Testis (tissue), 3 donors: ENCODE data around the gene IL16. TPM values are rescaled to one million over a fixed set of nuclear protein-coding genes. Genes with fewer than 3 reads are reported as not detected.

ENCODE experiments used
- DNase-seq: peaks from one replicate; pipeline ENCODE4 v3.0.0-alpha.2; 2019
- H3K27ac ChIP-seq, 2 donors: fragments of 200-600 bp; sonication (generic); one replicate each; pipeline ENCODE4 v1.5.1; 2019
- H3K27me3 ChIP-seq: fragments of 200-600 bp; sonication (generic); one replicate; pipeline ENCODE4 v1.5.1; 2019
- H3K36me3 ChIP-seq: fragments of 200-600 bp; sonication (generic); one replicate; pipeline ENCODE4 v1.5.1; 2017; ENCODE audit warnings: low read depth; ENCODE audit errors: missing control alignments
- H3K4me1 ChIP-seq: fragments of 200-600 bp; sonication (generic); one replicate; pipeline ENCODE4 v1.5.1; 2019
- H3K4me3 ChIP-seq, 2 donors: fragments of 200-600 bp; sonication (generic); one replicate each; pipeline ENCODE4 v1.5.1; 2017 to 2019
- H3K9me3 ChIP-seq: fragments of 200-600 bp; sonication (generic); one replicate; pipeline ENCODE4 v1.5.1; 2017
- POLR2A ChIP-seq: fragments of 450-650 bp; IDR thresholded peaks from one replicate; pipeline ENCODE4 v1.6.1; 2017; ENCODE audit warnings: antibody characterized with exemption, mild to moderate bottlenecking, moderate library complexity
- WGBS, 2 donors: methylation state at CpG; one replicate each; pipeline ENCODE4 v1.1.5; 2018; 5-methylcytosine and 5-hydroxymethylcytosine counted together
- intact Hi-C: fragments of 100-400 bp; cut with DNase I; formaldehyde crosslinking; loops from one replicate; pipeline ENCODE4 v1.15.1; 2023; ENCODE audit warnings: low total_unique reads
- polyA plus RNA-seq: library from polyadenylated mRNA; stranded (reverse); fragments of 350-450 nt; fragmentation: Illumina TruSeq; extraction: RNeasy Lipid Tissue Mini Kit (QIAGEN cat#74804); gene quantifications from one replicate; pipeline ENCODE4 v1.2.3, GENCODE V29; 2014; ENCODE audit warnings: low read depth, low replicate concordance; ENCODE audit not compliant: insufficient read depth
- total RNA-seq, 2 donors: library from RNA; depleted of rRNA; stranded (reverse); fragments of >200 nt; gene quantifications; one replicate each; pipeline ENCODE4 v1.2.3, GENCODE V29; 2016
- TF ChIP-seq, protein P1 (sequence below), 3 experiments: fragments of 450-650 bp in 2 of 3; fragments of 200-600 bp in 1 of 3; sonication (generic) in 1 of 3; IDR thresholded peaks; one replicate each; pipeline ENCODE4 v1.5.1; 2016 to 2019; ENCODE audit warnings: antibody characterized with exemption in 3 of 3, mild to moderate bottlenecking in 2 of 3, moderate library complexity in 1 of 3

The IL16 gene
- total and polyA plus RNA-seq, 3 donors from 2014 or later, result 13.1 to 17.6 (median 14.9) TPM

DNA sequence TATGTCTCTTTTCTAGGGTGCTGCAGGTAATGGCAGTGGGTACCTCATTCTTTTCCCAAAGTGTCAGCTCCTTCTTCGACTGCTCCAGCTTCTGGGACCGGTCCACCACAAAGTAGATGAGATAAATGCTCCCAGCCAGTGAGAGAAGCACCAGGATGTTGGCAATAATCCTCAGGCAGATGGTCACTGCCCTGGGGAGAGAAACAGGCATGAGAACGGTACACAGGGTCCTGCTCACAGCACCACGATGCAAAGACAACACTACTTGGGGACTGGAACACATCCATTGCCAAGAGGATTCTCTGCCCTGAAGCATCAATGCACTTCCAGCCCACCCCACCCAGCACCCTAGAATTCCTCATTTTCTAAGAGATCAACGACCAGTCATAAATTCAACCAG lies 155.0 kb downstream of the IL16 start:
- no peak for DNase-seq
- no peaks in the 10 kb centered on the region for H3K4me1 ChIP-seq
- WGBS, 2 donors, result 57 to 84% methylated on average over 5 of the region's 5 CpGs
- intact Hi-C loops, result no loop called here
- TF ChIP-seq POLR2A, result no peak
- H3K4me3 ChIP-seq, result no peak overlapping the region
- no peaks in the 10 kb centered on the region for H3K9me3 ChIP-seq
- no peaks in the 10 kb centered on the region for H3K36me3 ChIP-seq
- no peak overlapping the region for H3K27ac ChIP-seq
- no peaks in the 10 kb centered on the region for H3K27me3 ChIP-seq

DNA sequence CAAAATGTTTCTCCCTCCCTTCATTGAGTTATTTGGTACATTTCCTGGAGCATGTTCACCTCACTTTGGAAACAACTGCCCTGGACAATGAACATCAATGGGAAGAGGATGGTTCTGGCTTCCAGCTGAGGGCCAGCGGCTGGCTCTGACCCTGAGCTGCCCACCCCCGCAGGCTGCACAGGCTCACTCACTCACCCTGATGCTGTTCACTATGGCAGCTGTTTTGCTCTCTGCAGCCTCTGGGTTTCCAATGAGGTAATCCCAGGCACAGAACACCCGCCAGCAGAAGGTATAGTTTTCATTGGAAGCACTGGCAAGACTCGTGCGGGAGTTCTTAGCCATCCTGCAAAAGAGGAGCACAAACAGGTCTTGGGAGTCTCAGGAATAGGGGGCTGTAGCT lies 159.6 kb downstream of the IL16 start:
- Histone ChIP-seq H3K9me3 (no peaks in the 10 kb centered on the region), H3K36me3 (no peaks in the 10 kb centered on the region), H3K4me1 (no peaks in the 10 kb centered on the region), H3K4me3 (no peak overlapping the region), H3K27ac (no peak overlapping the region), H3K27me3 (no peaks in the 10 kb centered on the region)
- intact Hi-C loops, result no loop called here
- DNase-seq, result no peak
- TF ChIP-seq, protein P1, sequence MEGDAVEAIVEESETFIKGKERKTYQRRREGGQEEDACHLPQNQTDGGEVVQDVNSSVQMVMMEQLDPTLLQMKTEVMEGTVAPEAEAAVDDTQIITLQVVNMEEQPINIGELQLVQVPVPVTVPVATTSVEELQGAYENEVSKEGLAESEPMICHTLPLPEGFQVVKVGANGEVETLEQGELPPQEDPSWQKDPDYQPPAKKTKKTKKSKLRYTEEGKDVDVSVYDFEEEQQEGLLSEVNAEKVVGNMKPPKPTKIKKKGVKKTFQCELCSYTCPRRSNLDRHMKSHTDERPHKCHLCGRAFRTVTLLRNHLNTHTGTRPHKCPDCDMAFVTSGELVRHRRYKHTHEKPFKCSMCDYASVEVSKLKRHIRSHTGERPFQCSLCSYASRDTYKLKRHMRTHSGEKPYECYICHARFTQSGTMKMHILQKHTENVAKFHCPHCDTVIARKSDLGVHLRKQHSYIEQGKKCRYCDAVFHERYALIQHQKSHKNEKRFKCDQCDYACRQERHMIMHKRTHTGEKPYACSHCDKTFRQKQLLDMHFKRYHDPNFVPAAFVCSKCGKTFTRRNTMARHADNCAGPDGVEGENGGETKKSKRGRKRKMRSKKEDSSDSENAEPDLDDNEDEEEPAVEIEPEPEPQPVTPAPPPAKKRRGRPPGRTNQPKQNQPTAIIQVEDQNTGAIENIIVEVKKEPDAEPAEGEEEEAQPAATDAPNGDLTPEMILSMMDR (IDR thresholded peaks at IDR 0.05), result no peak
- TF ChIP-seq POLR2A, result no peak
- 82% methylated on average over 3 to 5 of the region's 5 CpGs for WGBS, 2 donors

DNA sequence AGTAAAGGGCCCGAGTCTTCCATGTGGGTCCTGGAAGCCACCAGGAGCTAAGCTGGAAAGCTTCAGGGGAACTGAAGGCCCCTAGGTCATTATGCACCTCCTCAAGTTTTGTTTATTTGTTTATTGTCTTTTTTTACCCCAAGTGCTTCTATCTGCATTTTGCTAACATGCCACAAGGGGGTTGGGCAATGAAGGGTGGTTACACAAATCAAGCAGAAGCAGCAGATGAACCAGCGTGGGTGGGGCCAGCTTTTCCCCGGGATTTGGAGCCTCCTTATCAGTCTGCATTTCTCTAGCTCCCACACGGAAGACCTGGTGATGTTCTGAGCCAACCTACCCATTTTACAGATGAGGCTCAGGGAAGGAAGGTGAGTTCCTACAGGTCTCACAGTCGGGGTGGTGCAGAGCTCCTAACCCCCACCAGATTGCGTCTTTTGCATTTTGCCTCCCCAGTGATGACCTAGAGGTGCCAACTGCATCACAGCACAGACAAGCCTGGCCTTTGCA lies 160.6 kb downstream of the IL16 start:
- WGBS, 2 donors, result 82 to 87% methylated on average over 6 of the region's 6 CpGs
- no peaks in the 10 kb centered on the region for H3K9me3 ChIP-seq

DNA sequence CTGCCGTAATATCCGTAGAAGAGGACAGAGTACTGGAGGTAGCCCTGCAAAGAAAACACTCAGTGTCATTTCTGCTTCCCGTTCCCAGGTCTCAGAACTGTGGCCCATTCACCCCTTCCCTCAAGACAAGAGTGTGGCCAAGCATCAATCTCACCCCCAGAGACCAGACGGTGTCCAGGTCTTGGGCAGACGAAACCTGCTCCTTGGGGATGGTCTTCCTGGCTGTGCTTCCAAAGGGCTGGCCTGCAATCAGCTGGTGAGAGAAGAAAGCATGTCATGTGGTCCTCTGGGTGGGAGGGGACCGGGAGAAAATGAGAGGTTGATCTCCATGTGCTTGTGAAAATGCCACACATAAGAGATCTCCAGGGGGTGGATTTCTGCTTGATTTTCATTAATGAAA lies 161.6 kb downstream of the IL16 start:
- TF ChIP-seq, protein P1 (IDR thresholded peaks at IDR 0.05), result no peak
- TF ChIP-seq POLR2A, result no peak
- no peak for DNase-seq
- intact Hi-C loops, result no loop called here

More for the DNA sequence above, 160.6 kb downstream of the IL16 start:
- Histone ChIP-seq H3K4me3 (no peak overlapping the region), H3K27me3 (no peaks in the 10 kb centered on the region), H3K36me3 (no peaks in the 10 kb centered on the region), H3K4me1 (no peaks in the 10 kb centered on the region), H3K27ac (no peak overlapping the region)
- DNase-seq, result no peak
- intact Hi-C loops, result no loop called here
- no peak for TF ChIP-seq POLR2A

DNA sequence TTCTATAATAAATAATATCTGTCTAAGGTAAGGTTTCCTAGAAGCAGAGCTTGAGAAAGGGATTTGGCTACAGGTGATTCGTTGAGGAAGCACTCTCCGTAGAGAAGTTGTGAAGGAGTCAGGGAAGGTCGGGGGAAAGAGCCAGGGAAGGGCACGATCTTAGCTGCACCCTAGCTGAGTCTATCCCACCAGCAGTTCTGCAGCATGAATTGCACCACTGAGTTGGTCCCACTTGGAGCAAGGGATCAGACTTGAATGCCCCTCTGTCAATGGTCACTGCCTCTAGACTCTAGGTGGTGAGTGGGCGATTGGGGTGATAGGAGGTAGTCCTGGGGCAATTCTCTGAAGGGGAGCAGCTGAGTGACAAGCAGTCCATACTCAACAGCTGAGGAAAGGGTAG lies 163.8 kb downstream of the IL16 start:
- no peaks in the 10 kb centered on the region for H3K9me3 ChIP-seq
- H3K4me1 ChIP-seq, result no peaks in the 10 kb centered on the region
- no peak overlapping the region for H3K27ac ChIP-seq
- 94 to 97% methylated on average over 5 of the region's 5 CpGs for WGBS, 2 donors
- intact Hi-C loops, result no loop called here
- no peak for DNase-seq
- no peak overlapping the region for H3K4me3 ChIP-seq
- TF ChIP-seq, protein P1 (IDR thresholded peaks at IDR 0.05), result no peak
- TF ChIP-seq POLR2A, result no peak
- no peaks in the 10 kb centered on the region for H3K27me3 ChIP-seq
- H3K36me3 ChIP-seq, result no peaks in the 10 kb centered on the region

More for the DNA sequence above, 161.6 kb downstream of the IL16 start:
- no peaks in the 10 kb centered on the region for H3K36me3 ChIP-seq
- H3K27me3 ChIP-seq, result no peaks in the 10 kb centered on the region
- no peak overlapping the region for H3K27ac ChIP-seq
- no peaks in the 10 kb centered on the region for H3K4me1 ChIP-seq
- WGBS, 2 donors, result 91 to 96% methylated on average over 5 to 6 of the region's 6 CpGs
- no peak overlapping the region for H3K4me3 ChIP-seq
- no peaks in the 10 kb centered on the region for H3K9me3 ChIP-seq

DNA sequence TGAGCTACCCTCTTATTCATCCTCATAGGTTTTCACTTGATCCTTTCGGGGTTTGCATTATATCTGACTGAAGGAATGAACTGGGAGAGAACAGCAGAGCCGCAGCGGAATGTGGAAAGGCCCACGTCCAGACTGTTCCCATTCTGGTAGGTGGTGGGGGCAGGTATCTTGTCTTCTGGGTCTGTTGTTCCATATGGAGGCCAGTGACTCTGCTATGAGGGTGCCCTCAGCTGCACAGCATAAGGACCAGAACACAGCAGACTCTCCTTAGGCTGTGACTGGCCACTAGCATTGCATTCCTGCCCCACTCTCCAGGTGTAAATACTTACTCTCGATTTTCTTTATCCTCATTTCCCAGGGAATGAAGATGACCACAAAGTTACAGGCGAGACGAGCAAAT lies 165.2 kb downstream of the IL16 start:
- TF ChIP-seq POLR2A, result no peak
- TF ChIP-seq, protein P1 (IDR thresholded peaks at IDR 0.05), result no peak
- H3K27ac ChIP-seq, result no peak overlapping the region
- no peaks in the 10 kb centered on the region for H3K27me3 ChIP-seq
- no peaks in the 10 kb centered on the region for H3K4me1 ChIP-seq
- no peaks in the 10 kb centered on the region for H3K9me3 ChIP-seq
- no peak for DNase-seq
- H3K4me3 ChIP-seq, result no peak overlapping the region
- 93 to 99% methylated on average over 7 of the region's 7 CpGs for WGBS, 2 donors
- H3K36me3 ChIP-seq, result no peaks in the 10 kb centered on the region
- intact Hi-C loops, result no loop called here
